HEK293 (cell line): Measurements from ENCODE around the gene USP7.

Experiments
- CTCF ChIA-PET: fragments of 350-600 bp; formaldehyde crosslinking; extraction: SDS; loops from one replicate; lab custom pipeline; 2021; ENCODE audit warnings: antibody characterized with exemption; lab: Yijun Ruan, JAX
- POLR2A ChIA-PET: fragments of 300-600 bp; formaldehyde crosslinking; extraction: SDS; loops from one replicate; lab custom pipeline; 2020; ENCODE audit warnings: antibody characterized with exemption, inconsistent platforms; lab: Yijun Ruan, JAX
- H3K27ac ChIP-seq: fragments of 200-500 bp; sonication (Bioruptor generic); 2 replicates; pipeline ENCODE4 v1.5.1; 2014; ENCODE audit warnings: low read depth, low read length, control low read depth, inconsistent platforms; ENCODE audit errors: extremely low read depth
- H3K36me3 ChIP-seq, 2 experiments: fragments of 200-500 bp in 1 of 2; sonication (Bioruptor generic) in 1 of 2; 1 replicate in 1 of 2; 2 replicates in 1 of 2; pipeline ENCODE4 v1.5.1; 2014 to 2017; ENCODE audit warnings: inconsistent platforms in 2 of 2, low read length in 2 of 2; ENCODE audit not compliant: control insufficient read depth in 2 of 2, insufficient read depth in 1 of 2
- H3K4me1 ChIP-seq: fragments of 200-500 bp; sonication (Bioruptor generic); 2 replicates; pipeline ENCODE4 v1.5.1; 2014; ENCODE audit warnings: mild to moderate bottlenecking, low read length, inconsistent platforms; ENCODE audit not compliant: control insufficient read depth, insufficient read depth
- H3K4me3 ChIP-seq: 2 replicates; pipeline ENCODE4 v1.5.1; 2011; ENCODE audit warnings: low read depth, mild to moderate bottlenecking, control low read depth, low read length, moderate library complexity
- H3K9me3 ChIP-seq: fragments of 200-500 bp; sonication (Bioruptor generic); 2 replicates; pipeline ENCODE4 v1.5.1; 2014; ENCODE audit warnings: low read depth, low read length, inconsistent platforms; ENCODE audit not compliant: control insufficient read depth, insufficient read depth
- KLF10 ChIP-seq: fragments of 450-650 bp; IDR thresholded peaks from 2 replicates; pipeline ENCODE4 v1.5.1; 2018; ENCODE audit warnings: missing biosample characterization, mild to moderate bottlenecking, missing genetic modification characterization
- MZF1 ChIP-seq: fragments of 450-650 bp; formaldehyde crosslinking; IDR thresholded peaks from 2 replicates; pipeline ENCODE4 v1.5.1; 2017; ENCODE audit warnings: missing biosample characterization, missing genetic modification characterization, borderline replicate concordance
- ZNF112 ChIP-seq: fragments of 450-650 bp; formaldehyde crosslinking; IDR thresholded peaks from 2 replicates; pipeline ENCODE4 v1.5.0; 2017; ENCODE audit warnings: missing biosample characterization, missing genetic modification characterization
- ZNF19 ChIP-seq: fragments of 450-650 bp; formaldehyde crosslinking; IDR thresholded peaks from 2 replicates; pipeline ENCODE4; 2016; ENCODE audit warnings: missing biosample characterization, missing genetic modification characterization, low read depth
- ZNF239 ChIP-seq: fragments of 450-650 bp; formaldehyde crosslinking; IDR thresholded peaks from 2 replicates; pipeline ENCODE4 v1.5.1; 2016; ENCODE audit warnings: missing biosample characterization, missing genetic modification characterization
- ZNF274 ChIP-seq, 2 experiments: fragments of 200-500 bp in 1 of 2; fragments of 450-650 bp in 1 of 2; sonication (Bioruptor generic) in 1 of 2; formaldehyde crosslinking in 1 of 2; IDR thresholded peaks; 2 replicates each; pipeline versions ENCODE4 v1.5.1 to v1.6.1; 2014 to 2016; ENCODE audit warnings: borderline replicate concordance in 1 of 2, inconsistent platforms in 1 of 2, low read length in 1 of 2, missing biosample characterization in 1 of 2, missing genetic modification characterization in 1 of 2
- ZNF292 ChIP-seq: fragments of 450-650 bp; formaldehyde crosslinking; IDR thresholded peaks from 2 replicates; pipeline ENCODE4 v1.5.1; 2016; ENCODE audit warnings: low read depth, missing biosample characterization, missing genetic modification characterization, borderline replicate concordance
- ZNF311 ChIP-seq: fragments of 450-650 bp; formaldehyde crosslinking; IDR thresholded peaks from 2 replicates; pipeline ENCODE4 v1.5.1; 2017; ENCODE audit warnings: missing biosample characterization, missing genetic modification characterization, borderline replicate concordance
- ZNF341 ChIP-seq: fragments of 450-650 bp; formaldehyde crosslinking; IDR thresholded peaks from 2 replicates; pipeline ENCODE4; 2016; ENCODE audit warnings: low read depth, missing biosample characterization, missing genetic modification characterization
- ZNF394 ChIP-seq: fragments of 450-650 bp; formaldehyde crosslinking; IDR thresholded peaks from 2 replicates; pipeline ENCODE4 v1.5.1; 2016; ENCODE audit warnings: missing biosample characterization, missing genetic modification characterization, mild to moderate bottlenecking, moderate library complexity, borderline replicate concordance
- ZNF433 ChIP-seq: fragments of 450-650 bp; formaldehyde crosslinking; IDR thresholded peaks from 2 replicates; pipeline ENCODE4 v1.5.1; 2016; ENCODE audit warnings: missing biosample characterization, missing genetic modification characterization, low read depth
- ZNF555 ChIP-seq: fragments of 450-650 bp; formaldehyde crosslinking; conservative IDR thresholded peaks from 2 replicates; pipeline ENCODE4 v1.5.1; 2017; ENCODE audit warnings: missing biosample characterization, mild to moderate bottlenecking, missing genetic modification characterization, inconsistent platforms
- ZNF600 ChIP-seq: fragments of 450-650 bp; formaldehyde crosslinking; IDR thresholded peaks from 2 replicates; pipeline ENCODE4 v1.5.1; 2016; ENCODE audit warnings: missing biosample characterization, missing genetic modification characterization
- ZNF623 ChIP-seq: fragments of 450-650 bp; formaldehyde crosslinking; IDR thresholded peaks from 2 replicates; pipeline ENCODE4 v1.5.1; 2016; ENCODE audit warnings: missing biosample characterization, missing genetic modification characterization
- ZNF645 ChIP-seq: fragments of 450-650 bp; formaldehyde crosslinking; IDR thresholded peaks from 2 replicates; pipeline ENCODE4; 2016; ENCODE audit warnings: missing biosample characterization, missing genetic modification characterization
- ZNF692 ChIP-seq: fragments of 450-650 bp; formaldehyde crosslinking; IDR thresholded peaks from 2 replicates; pipeline ENCODE4 v1.5.1; 2016; ENCODE audit warnings: missing biosample characterization, missing genetic modification characterization
- TF ChIP-seq, protein P1 (sequence below): fragments of 450-650 bp; formaldehyde crosslinking; IDR thresholded peaks from 2 replicates; pipeline ENCODE4 v1.5.1; 2016; ENCODE audit warnings: missing biosample characterization, missing genetic modification characterization
- TF ChIP-seq, protein P2 (sequence below): fragments of 450-650 bp; formaldehyde crosslinking; IDR thresholded peaks from 2 replicates; pipeline ENCODE4 v1.5.1; 2017; ENCODE audit warnings: missing biosample characterization, missing genetic modification characterization
- TF ChIP-seq, protein P3 (sequence below): fragments of 450-650 bp; formaldehyde crosslinking; IDR thresholded peaks from 2 replicates; pipeline ENCODE4 v1.5.1; 2017; ENCODE audit warnings: missing biosample characterization, mild to moderate bottlenecking, missing genetic modification characterization, moderate library complexity
- TF ChIP-seq, protein P4 (sequence below): fragments of 450-650 bp; formaldehyde crosslinking; IDR thresholded peaks from 2 replicates; pipeline ENCODE4 v1.5.1; 2016; ENCODE audit warnings: missing biosample characterization, missing genetic modification characterization

USP7 gene

DNA sequence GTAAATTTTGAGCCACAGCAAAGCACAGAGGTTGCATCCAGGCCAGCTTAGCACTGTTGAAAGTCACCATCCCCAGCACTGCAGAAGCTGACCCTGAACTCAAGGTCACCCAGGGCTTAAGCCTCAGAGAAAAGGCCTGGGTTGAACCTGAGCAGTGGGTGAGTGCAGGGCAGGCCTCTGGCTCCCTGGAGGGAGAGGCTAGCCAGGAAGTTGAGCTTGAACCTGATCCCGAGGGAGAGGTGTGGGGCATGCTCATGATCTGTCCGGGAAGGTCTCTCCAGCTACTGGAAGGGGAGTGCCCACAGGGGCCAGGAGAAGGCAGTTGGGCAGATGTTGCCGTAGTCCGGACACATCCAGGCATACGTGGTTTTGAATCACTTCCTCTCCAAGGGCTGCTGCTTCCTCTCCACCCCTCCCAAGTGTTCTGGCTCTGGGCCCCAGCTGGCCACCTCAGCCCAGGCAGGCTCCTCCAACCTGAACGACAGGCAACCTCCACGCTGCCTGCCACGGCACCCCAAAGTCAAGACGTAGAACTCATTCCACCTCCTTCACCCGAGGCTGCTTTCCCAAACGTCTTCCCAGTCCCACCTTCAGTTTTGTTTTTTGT lies 113.3 kb downstream of the USP7 start:
- Histone ChIP-seq H3K36me3 (peaks cover 6 to 77% of the 10 kb centered on the region in 2 experiments; a peak in 2 of 3 replicates), H3K9me3 (no peaks in the 10 kb centered on the region), H3K4me1 (no peaks in the 10 kb centered on the region), H3K4me3 (no peak overlapping the region), H3K27ac (no peak overlapping the region)
- TF ChIP-seq ZNF600 (tag by site-specific recombination) = peak; percentile 85
- no peak for TF ChIP-seq ZNF292 (tag by site-specific recombination)
- ChIA-PET POLR2A (no interaction called here), CTCF (interaction anchor here (0.7 kb wide), 1 partner anchor 86 kb away, joined by 3 read pairs; no protein-coding TSS in a partner anchor)

DNA sequence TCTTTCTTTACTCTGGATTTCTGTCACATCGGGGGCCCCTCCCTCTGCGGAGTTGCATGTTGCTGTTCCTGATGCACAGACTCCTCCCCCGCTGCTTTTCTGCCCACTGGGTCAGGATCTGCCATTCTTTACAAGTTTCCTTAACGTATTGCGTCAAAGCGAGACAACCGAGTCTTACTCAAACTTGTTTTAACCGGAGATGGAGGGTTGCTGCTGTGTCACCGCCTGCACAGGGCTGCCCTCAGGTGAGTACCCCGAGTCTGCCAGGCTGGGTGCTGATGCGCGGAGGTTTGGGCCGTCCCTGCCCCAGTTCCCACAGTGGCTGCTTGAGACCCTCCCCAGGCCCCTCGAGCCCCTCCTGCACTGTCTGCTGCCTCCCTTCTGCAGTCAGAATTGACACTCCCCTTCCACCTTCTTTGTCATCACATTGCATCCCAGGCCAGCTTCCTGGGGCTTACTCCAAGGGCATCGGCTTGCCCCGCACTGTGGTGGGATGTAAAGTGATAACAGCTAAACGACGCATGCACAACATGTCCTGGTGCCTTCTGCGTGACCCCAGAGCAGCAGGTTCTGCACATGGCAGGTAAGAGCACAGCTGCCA lies 114.2 kb downstream of the USP7 start:
- H3K27ac ChIP-seq = no peak overlapping the region
- peaks cover 6 to 69% of the 10 kb centered on the region in 2 experiments; a peak in 2 of 3 replicates for H3K36me3 ChIP-seq
- TF ChIP-seq ZNF19 (tag by site-specific recombination) = no peak
- TF ChIP-seq ZNF341 = peak; percentile 96
- TF ChIP-seq, protein P1, sequence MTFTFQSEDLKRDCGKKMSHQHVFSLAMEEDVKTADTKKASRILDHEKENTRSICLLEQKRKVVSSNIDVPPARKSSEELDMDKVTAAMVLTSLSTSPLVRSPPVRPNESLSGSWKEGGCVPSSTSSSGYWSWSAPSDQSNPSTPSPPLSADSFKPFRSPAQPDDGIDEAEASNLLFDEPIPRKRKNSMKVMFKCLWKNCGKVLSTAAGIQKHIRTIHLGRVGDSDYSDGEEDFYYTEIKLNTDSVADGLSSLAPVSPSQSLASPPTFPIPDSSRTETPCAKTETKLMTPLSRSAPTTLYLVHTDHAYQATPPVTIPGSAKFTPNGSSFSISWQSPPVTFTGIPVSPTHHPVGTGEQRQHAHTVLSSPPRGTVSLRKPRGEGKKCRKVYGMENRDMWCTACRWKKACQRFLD (tag by site-specific recombination) = no peak
- no peak for TF ChIP-seq ZNF394 (tag by site-specific recombination)
- no peak for TF ChIP-seq KLF10 (tag by site-specific recombination)
- TF ChIP-seq ZNF692 (tag by site-specific recombination) = no peak
- no peak for TF ChIP-seq ZNF555 (tag by site-specific recombination)
- TF ChIP-seq ZNF645 = no peak
- no peaks in the 10 kb centered on the region for H3K9me3 ChIP-seq
- POLR2A ChIA-PET = no interaction called here
- CTCF ChIA-PET = interaction anchor here (0.6 kb wide), 1 partner anchor 346 kb away, joined by 3 read pairs; no protein-coding TSS in a partner anchor
- H3K4me1 ChIP-seq = no peaks in the 10 kb centered on the region
- H3K4me3 ChIP-seq = no peak overlapping the region

DNA sequence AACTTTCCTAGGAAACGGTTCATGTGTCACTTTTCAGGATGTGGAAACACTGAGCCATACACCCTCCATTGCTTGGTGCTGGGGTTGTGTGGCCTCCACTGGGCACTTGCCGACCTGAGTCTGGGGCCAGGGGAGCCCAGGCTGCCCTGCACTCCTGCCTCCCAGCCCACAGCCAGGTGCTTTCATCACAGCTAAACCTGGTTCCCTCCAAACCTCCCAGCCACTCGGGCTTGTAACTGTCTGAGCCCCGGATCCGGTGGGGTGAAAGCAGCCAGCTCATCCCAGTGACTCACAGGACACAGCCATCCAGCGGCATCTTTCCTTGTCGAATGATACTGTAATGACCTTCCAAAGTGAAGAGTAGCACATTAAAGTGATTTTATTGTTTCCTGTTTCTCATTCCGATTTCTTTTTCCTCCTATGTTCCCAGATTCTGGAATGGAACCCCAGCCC lies 114.7 kb downstream of the USP7 start:
- Histone ChIP-seq H3K4me1 (no peaks in the 10 kb centered on the region), H3K9me3 (no peaks in the 10 kb centered on the region), H3K27ac (no peak overlapping the region), H3K4me3 (no peak overlapping the region), H3K36me3 (peaks cover 6 to 64% of the 10 kb centered on the region in 2 experiments; a peak in 2 of 3 replicates)
- POLR2A ChIA-PET = interaction anchor here (1.0 kb wide), 1 partner anchor 20 kb away, joined by 3 read pairs; the partner anchor contains the start of gene CARHSP1
- CTCF ChIA-PET = interaction anchor here (0.6 kb wide), 1 partner anchor 346 kb away, joined by 3 read pairs; no protein-coding TSS in a partner anchor
- TF ChIP-seq ZNF623 (tag by site-specific recombination) = no peak
- TF ChIP-seq, protein P2, sequence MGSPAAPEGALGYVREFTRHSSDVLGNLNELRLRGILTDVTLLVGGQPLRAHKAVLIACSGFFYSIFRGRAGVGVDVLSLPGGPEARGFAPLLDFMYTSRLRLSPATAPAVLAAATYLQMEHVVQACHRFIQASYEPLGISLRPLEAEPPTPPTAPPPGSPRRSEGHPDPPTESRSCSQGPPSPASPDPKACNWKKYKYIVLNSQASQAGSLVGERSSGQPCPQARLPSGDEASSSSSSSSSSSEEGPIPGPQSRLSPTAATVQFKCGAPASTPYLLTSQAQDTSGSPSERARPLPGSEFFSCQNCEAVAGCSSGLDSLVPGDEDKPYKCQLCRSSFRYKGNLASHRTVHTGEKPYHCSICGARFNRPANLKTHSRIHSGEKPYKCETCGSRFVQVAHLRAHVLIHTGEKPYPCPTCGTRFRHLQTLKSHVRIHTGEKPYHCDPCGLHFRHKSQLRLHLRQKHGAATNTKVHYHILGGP = no peak
- TF ChIP-seq ZNF112 (tag by site-specific recombination) = no peak
- TF ChIP-seq, protein P3, sequence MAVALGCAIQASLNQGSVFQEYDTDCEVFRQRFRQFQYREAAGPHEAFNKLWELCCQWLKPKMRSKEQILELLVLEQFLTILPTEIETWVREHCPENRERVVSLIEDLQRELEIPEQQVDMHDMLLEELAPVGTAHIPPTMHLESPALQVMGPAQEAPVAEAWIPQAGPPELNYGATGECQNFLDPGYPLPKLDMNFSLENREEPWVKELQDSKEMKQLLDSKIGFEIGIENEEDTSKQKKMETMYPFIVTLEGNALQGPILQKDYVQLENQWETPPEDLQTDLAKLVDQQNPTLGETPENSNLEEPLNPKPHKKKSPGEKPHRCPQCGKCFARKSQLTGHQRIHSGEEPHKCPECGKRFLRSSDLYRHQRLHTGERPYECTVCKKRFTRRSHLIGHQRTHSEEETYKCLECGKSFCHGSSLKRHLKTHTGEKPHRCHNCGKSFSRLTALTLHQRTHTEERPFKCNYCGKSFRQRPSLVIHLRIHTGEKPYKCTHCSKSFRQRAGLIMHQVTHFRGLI = no peak
- TF ChIP-seq ZNF19 (tag by site-specific recombination) = no peak
- TF ChIP-seq ZNF311 (tag by site-specific recombination) = no peak
- TF ChIP-seq MZF1 (tag by site-specific recombination) = no peak
- no peak for TF ChIP-seq ZNF433 (tag by site-specific recombination)
- no peak for TF ChIP-seq ZNF274 (IDR thresholded peaks at IDR 0.05; ENCODE audit: low read length)
- no peak for TF ChIP-seq ZNF274 (tag by site-specific recombination; IDR thresholded peaks at IDR 0.05; ENCODE audit: borderline replicate concordance)
- no peak for TF ChIP-seq ZNF239 (tag by site-specific recombination)
- TF ChIP-seq, protein P4, sequence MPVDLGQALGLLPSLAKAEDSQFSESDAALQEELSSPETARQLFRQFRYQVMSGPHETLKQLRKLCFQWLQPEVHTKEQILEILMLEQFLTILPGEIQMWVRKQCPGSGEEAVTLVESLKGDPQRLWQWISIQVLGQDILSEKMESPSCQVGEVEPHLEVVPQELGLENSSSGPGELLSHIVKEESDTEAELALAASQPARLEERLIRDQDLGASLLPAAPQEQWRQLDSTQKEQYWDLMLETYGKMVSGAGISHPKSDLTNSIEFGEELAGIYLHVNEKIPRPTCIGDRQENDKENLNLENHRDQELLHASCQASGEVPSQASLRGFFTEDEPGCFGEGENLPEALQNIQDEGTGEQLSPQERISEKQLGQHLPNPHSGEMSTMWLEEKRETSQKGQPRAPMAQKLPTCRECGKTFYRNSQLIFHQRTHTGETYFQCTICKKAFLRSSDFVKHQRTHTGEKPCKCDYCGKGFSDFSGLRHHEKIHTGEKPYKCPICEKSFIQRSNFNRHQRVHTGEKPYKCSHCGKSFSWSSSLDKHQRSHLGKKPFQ (tag by site-specific recombination) = no peak
